ENCODE data around the gene CDH4.

CDH4 gene

GRCh38 chr20:61385731-61386130, 133.7 kb downstream of the CDH4 start:
- H3K27me3 ChIP-seq (ENCODE audit: low read length) = no peaks in the 10 kb centered on the region
- TF ChIP-seq CTCF (IDR thresholded peaks at IDR 0.05; ENCODE audit: insufficient read depth, low read length, poor library complexity, severe bottlenecking) (no peak), EZH2phosphoT487 (conservative IDR thresholded peaks at IDR 0.05; ENCODE audit: low read length) (no peak)
- H3K9me3 ChIP-seq (ENCODE audit: insufficient read depth, low read length) = no peaks in the 10 kb centered on the region; the same call in 1 of the 2 replicates
- no peak overlapping the region for H3K9ac ChIP-seq (ENCODE audit: low read length)
- no peaks in the 10 kb centered on the region for H4K20me1 ChIP-seq (ENCODE audit: low read depth, low read length)
- H3K27ac ChIP-seq (ENCODE audit: low read depth, low read length) = no peak overlapping the region
- H3K79me2 ChIP-seq (ENCODE audit: insufficient read depth, low read length) = no peaks in the 10 kb centered on the region
- no peak overlapping the region for H2AFZ ChIP-seq (ENCODE audit: low read depth, low read length, severe bottlenecking)
- no peaks in the 10 kb centered on the region for H3K9me2 ChIP-seq (replicated peaks; ENCODE audit: insufficient read depth, low read length)
- no peaks in the 10 kb centered on the region for H3F3A ChIP-seq (ENCODE audit: insufficient read depth)
- no peak overlapping the region for H3K4me3 ChIP-seq (ENCODE audit: insufficient read depth, low read length, poor library complexity, severe bottlenecking)
- no peaks in the 10 kb centered on the region for H3K36me3 ChIP-seq (ENCODE audit: low read length)
- no peak overlapping the region for H3K4me2 ChIP-seq (ENCODE audit: low read depth, low read length, poor library complexity, severe bottlenecking)

DNA sequence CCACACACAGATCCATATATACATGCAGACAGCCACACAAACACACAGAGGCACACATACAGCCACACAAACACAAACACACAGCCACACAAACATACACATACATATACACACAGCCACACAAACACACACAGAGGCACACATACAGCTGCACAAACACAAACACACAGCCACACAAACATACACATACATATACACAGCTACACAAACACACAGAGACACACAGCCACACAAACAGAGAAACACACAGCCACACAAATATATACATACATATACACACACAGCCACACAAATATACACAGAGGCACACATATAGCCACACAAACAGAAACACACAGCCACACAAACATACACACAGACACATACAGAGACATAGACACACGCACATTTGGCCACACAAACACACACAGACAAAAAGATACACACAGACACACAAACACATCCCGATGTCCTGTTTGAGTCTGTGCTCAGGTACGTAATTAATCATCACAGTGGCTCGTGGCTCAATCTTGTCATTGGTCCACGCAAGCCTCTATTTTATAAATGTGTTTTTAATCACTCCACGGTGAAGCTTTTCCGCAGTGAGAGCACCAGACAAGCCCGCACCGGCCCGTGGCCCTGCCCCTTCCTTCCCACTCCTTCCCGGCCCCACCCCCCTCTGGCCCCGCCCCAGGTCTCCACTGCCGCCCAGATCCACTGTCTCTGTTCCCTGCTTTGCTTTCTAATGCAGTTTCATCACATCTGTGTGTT, 135.3 kb downstream of the CDH4 start:
- no peak overlapping the region for H3K4me2 ChIP-seq (ENCODE audit: low read depth, low read length, poor library complexity, severe bottlenecking)

GRCh38 chr20:61387954-61388348, 135.9 kb downstream of the CDH4 start:
- Histone ChIP-seq H3K36me3 (ENCODE audit: low read length) (no peaks in the 10 kb centered on the region), H3K9me2 (replicated peaks; ENCODE audit: insufficient read depth, low read length) (no peaks in the 10 kb centered on the region), H3K4me2 (ENCODE audit: low read depth, low read length, poor library complexity, severe bottlenecking) (no peak overlapping the region), H4K20me1 (ENCODE audit: low read depth, low read length) (no peaks in the 10 kb centered on the region), H3F3A (ENCODE audit: insufficient read depth) (no peaks in the 10 kb centered on the region), H3K27me3 (ENCODE audit: low read length) (no peaks in the 10 kb centered on the region), H3K27ac (ENCODE audit: low read depth, low read length) (no peak overlapping the region), H3K9me3 (ENCODE audit: insufficient read depth, low read length) (no peaks in the 10 kb centered on the region), H3K4me3 (ENCODE audit: insufficient read depth, low read length, poor library complexity, severe bottlenecking) (no peak overlapping the region), H3K9ac (ENCODE audit: low read length) (no peak overlapping the region), H2AFZ (ENCODE audit: low read depth, low read length, severe bottlenecking) (no peak overlapping the region), H3K79me2 (ENCODE audit: insufficient read depth, low read length) (no peaks in the 10 kb centered on the region)
- TF ChIP-seq CTCF (IDR thresholded peaks at IDR 0.05; ENCODE audit: insufficient read depth, low read length, poor library complexity, severe bottlenecking) (no peak), EZH2phosphoT487 (conservative IDR thresholded peaks at IDR 0.05; ENCODE audit: low read length) (no peak)

More for the DNA sequence above, 135.3 kb downstream of the CDH4 start:
- Histone ChIP-seq H2AFZ (ENCODE audit: low read depth, low read length, severe bottlenecking) (no peak overlapping the region), H3K9me3 (ENCODE audit: insufficient read depth, low read length) (no peaks in the 10 kb centered on the region), H4K20me1 (ENCODE audit: low read depth, low read length) (no peaks in the 10 kb centered on the region), H3K9ac (ENCODE audit: low read length) (no peak overlapping the region), H3K79me2 (ENCODE audit: insufficient read depth, low read length) (no peaks in the 10 kb centered on the region), H3K9me2 (replicated peaks; ENCODE audit: insufficient read depth, low read length) (no peaks in the 10 kb centered on the region), H3K4me3 (ENCODE audit: insufficient read depth, low read length, poor library complexity, severe bottlenecking) (no peak overlapping the region), H3K27ac (ENCODE audit: low read depth, low read length) (no peak overlapping the region), H3F3A (ENCODE audit: insufficient read depth) (no peaks in the 10 kb centered on the region), H3K27me3 (ENCODE audit: low read length) (no peaks in the 10 kb centered on the region), H3K36me3 (ENCODE audit: low read length) (no peaks in the 10 kb centered on the region)
- TF ChIP-seq EZH2phosphoT487 (conservative IDR thresholded peaks at IDR 0.05; ENCODE audit: low read length) (no peak), CTCF (IDR thresholded peaks at IDR 0.05; ENCODE audit: insufficient read depth, low read length, poor library complexity, severe bottlenecking) (no peak)
